Right ventricle myocardium superior (tissue), 1 donor: Measurements from ENCODE around the gene TSKU. TPM values are rescaled to one million over a fixed set of nuclear protein-coding genes. Genes with fewer than 3 reads are reported as not detected.

ENCODE experiments used
- total RNA-seq: library from RNA; stranded (reverse); fragmentation: NEBNext Ultra II Directional; extraction: Animal tissue kit (Norgen Biotek cat#: 25700); gene quantifications from one replicate; pipeline ENCODE4 v1.2.1, GENCODE V29; 2021
- donor health status: DM: no; HTN: yes; CAD: no; lungs with severe emphysema.

Gene TSKU
- total RNA-seq, 1 donor from 2014 or later: 17.2 TPM

Other genes with a start within 250 kb of the TSKU start
- gene LRRC32, start 112.6 kb upstream of the TSKU start, total RNA-seq: 30.3 TPM
- gene ACER3, start 77.6 kb downstream of the TSKU start, total RNA-seq: 10.3 TPM